ENCODE data around the gene SEZ6L2. TPM values are rescaled to one million over a fixed set of nuclear protein-coding genes. Genes with fewer than 3 reads are reported as not detected.
"Not testable (repeated sequence)": the region's sequence is repeated elsewhere in the genome, so short reads cannot be mapped to it uniquely, and the experiment has no call there.

Gene SEZ6L2
- total and polyA plus RNA-seq, 4 experiments from 2014 or later: 0.70 TPM; not detected in 3

GRCh38 chr16:29839822-29840221, 59.5 kb downstream of the SEZ6L2 start:
- Mint-ChIP-seq H3K36me3 (peaks cover 37 to 73% of the 10 kb centered on the region in 2 donors), H3K9me3 (no peaks in the 10 kb centered on the region), H3K4me1 (peaks cover 0 to 3% (median 0%) of the 10 kb centered on the region in 4 donors), H3K27ac (no peak overlapping the region), H3K27me3 (no peaks in the 10 kb centered on the region), H3K4me3 (no peak overlapping the region)
- ChIA-PET POLR2A (ENCODE audit: partially characterized antibody) (interaction anchor here (1.0 to 1.2 kb wide), 2 partner anchors 9 to 18 kb away, joined by 3 read pairs; no protein-coding TSS in a partner anchor), CTCF (ENCODE audit: partially characterized antibody) (interaction anchor here (0.9 to 3.1 kb wide), 4 partner anchors 9 to 140 kb away, joined by 4 to 18 read pairs (median 4); partner anchors contain the start of gene MVP)
- no peaks in the 10 kb centered on the region for H3K9me3 ChIP-seq (ENCODE audit: control insufficient read depth in 1 of 2, low read length in 2 of 2)
- H3K36me3 ChIP-seq (ENCODE audit: insufficient read depth, low read length): peaks cover 70% of the 10 kb centered on the region
- H3K4me1 ChIP-seq (ENCODE audit: insufficient read depth, low read length): no peaks in the 10 kb centered on the region
- no peaks in the 10 kb centered on the region for H3K27me3 ChIP-seq (ENCODE audit: insufficient read depth, low read length)
- H3K27ac ChIP-seq (ENCODE audit: low read depth, low read length): no peak overlapping the region
- no peak overlapping the region for H3K4me3 ChIP-seq (ENCODE audit: low read length in 2 of 2)
- no peak for DNase-seq
- intact Hi-C loops (cut with micrococcal nuclease): no loop called here

- no peaks in the 10 kb centered on the region for H3K9me3 ChIP-seq (ENCODE audit: control insufficient read depth in 1 of 2, low read length in 2 of 2)
- no peak overlapping the region for H3K4me3 Mint-ChIP-seq
- H3K27ac ChIP-seq (ENCODE audit: low read depth, low read length): no peak overlapping the region
- H3K27me3 Mint-ChIP-seq: no peaks in the 10 kb centered on the region
- H3K4me1 Mint-ChIP-seq: peaks cover 0 to 3% (median under 1%) of the 10 kb centered on the region in 4 donors
- H3K9me3 Mint-ChIP-seq: no peaks in the 10 kb centered on the region
- intact Hi-C loops (cut with micrococcal nuclease): no loop called here
- H3K36me3 ChIP-seq (ENCODE audit: insufficient read depth, low read length): peaks cover 68% of the 10 kb centered on the region
- ChIA-PET POLR2A (ENCODE audit: partially characterized antibody) (interaction anchor here (0.6 to 1.5 kb wide), 3 partner anchors 10 to 30 kb away, joined by 3 to 9 read pairs (median 3); no protein-coding TSS in a partner anchor), CTCF (ENCODE audit: partially characterized antibody) (interaction anchor here (1.0 to 3.1 kb wide), 2 partner anchors 8 to 11 kb away, joined by 3 to 18 read pairs; no protein-coding TSS in a partner anchor)
- DNase-seq: no peak
- H3K4me1 ChIP-seq (ENCODE audit: insufficient read depth, low read length): no peaks in the 10 kb centered on the region
- no peak overlapping the region for H3K4me3 ChIP-seq (ENCODE audit: low read length in 2 of 2)
- H3K27me3 ChIP-seq (ENCODE audit: insufficient read depth, low read length): no peaks in the 10 kb centered on the region
- no peak overlapping the region for H3K27ac Mint-ChIP-seq
- peaks cover 40 to 67% of the 10 kb centered on the region in 2 donors for H3K36me3 Mint-ChIP-seq
These were observed 61.5 kb downstream of the SEZ6L2 start for GRCh38 chr16:29837841-29838240.

- no peaks in the 10 kb centered on the region for H3K27me3 Mint-ChIP-seq
- H3K4me1 Mint-ChIP-seq: peaks cover 0 to 7% (median 5%) of the 10 kb centered on the region in 4 donors
- H3K36me3 ChIP-seq (ENCODE audit: insufficient read depth, low read length): peaks cover 62% of the 10 kb centered on the region
- no peaks in the 10 kb centered on the region for H3K27me3 ChIP-seq (ENCODE audit: insufficient read depth, low read length)
- peaks cover 41 to 65% of the 10 kb centered on the region in 2 donors for H3K36me3 Mint-ChIP-seq
- no peaks in the 10 kb centered on the region for H3K4me1 ChIP-seq (ENCODE audit: insufficient read depth, low read length)
- intact Hi-C loops (cut with micrococcal nuclease): no loop called here
- no peak overlapping the region for H3K4me3 Mint-ChIP-seq
- POLR2A ChIA-PET (ENCODE audit: partially characterized antibody): interaction anchor here (0.6 kb wide), 1 partner anchor 98 kb away, joined by 3 read pairs; no protein-coding TSS in a partner anchor
- CTCF ChIA-PET (ENCODE audit: partially characterized antibody): interaction anchor here (0.6 to 0.7 kb wide), 2 partner anchors 10 to 36 kb away, joined by 3 read pairs; no protein-coding TSS in a partner anchor
- H3K9me3 Mint-ChIP-seq: no peaks in the 10 kb centered on the region
- no peak overlapping the region for H3K4me3 ChIP-seq (ENCODE audit: low read length in 2 of 2)
- no peaks in the 10 kb centered on the region for H3K9me3 ChIP-seq (ENCODE audit: control insufficient read depth in 1 of 2, low read length in 2 of 2)
- peak in 1 of 5 donors; percentile 9 for DNase-seq
- H3K27ac ChIP-seq (ENCODE audit: low read depth, low read length): no peak overlapping the region
- H3K27ac Mint-ChIP-seq: no peak overlapping the region
These were observed 62.7 kb downstream of the SEZ6L2 start for GRCh38 chr16:29836623-29837022.

- H3K36me3 ChIP-seq (ENCODE audit: insufficient read depth, low read length): peaks cover 60% of the 10 kb centered on the region
- peaks cover 41 to 69% of the 10 kb centered on the region in 2 donors for H3K36me3 Mint-ChIP-seq
- H3K27me3 ChIP-seq (ENCODE audit: insufficient read depth, low read length): no peaks in the 10 kb centered on the region
- H3K4me1 Mint-ChIP-seq: peaks cover under 1 to 9% (median 6%) of the 10 kb centered on the region in 4 donors
- no peaks in the 10 kb centered on the region for H3K27me3 Mint-ChIP-seq
- POLR2A ChIA-PET (ENCODE audit: partially characterized antibody): interaction anchor here (0.7 to 3.4 kb wide), 2 partner anchors 12 to 75 kb away, joined by 3 to 11 read pairs; no protein-coding TSS in a partner anchor
- H3K9me3 Mint-ChIP-seq: no peaks in the 10 kb centered on the region
- H3K4me3 Mint-ChIP-seq: no peak overlapping the region
- no peak for DNase-seq
- CTCF ChIA-PET (ENCODE audit: partially characterized antibody): interaction anchor here (0.7 kb wide), 1 partner anchor 35 kb away, joined by 3 read pairs; no protein-coding TSS in a partner anchor
- peaks cover under 1% of the 10 kb centered on the region for H3K4me1 ChIP-seq (ENCODE audit: insufficient read depth, low read length)
- H3K27ac ChIP-seq (ENCODE audit: low read depth, low read length): no peak overlapping the region
- H3K4me3 ChIP-seq (ENCODE audit: low read length in 2 of 2): no peak overlapping the region
- H3K9me3 ChIP-seq (ENCODE audit: control insufficient read depth in 1 of 2, low read length in 2 of 2): no peaks in the 10 kb centered on the region
- intact Hi-C loops (cut with micrococcal nuclease): no loop called here
- peak overlapping the region in 2 of 7 donors; percentile 79 for H3K27ac Mint-ChIP-seq
These were observed 63.4 kb downstream of the SEZ6L2 start for GRCh38 chr16:29835926-29836325.

GRCh38 chr16:29834079-29834478, 65.3 kb downstream of the SEZ6L2 start:
- H3K27me3 Mint-ChIP-seq: no peaks in the 10 kb centered on the region
- H3K36me3 ChIP-seq (ENCODE audit: insufficient read depth, low read length): peaks cover 59% of the 10 kb centered on the region
- no peak overlapping the region for H3K4me3 ChIP-seq (ENCODE audit: low read length in 2 of 2)
- no peaks in the 10 kb centered on the region for H3K9me3 Mint-ChIP-seq
- no peaks in the 10 kb centered on the region for H3K27me3 ChIP-seq (ENCODE audit: insufficient read depth, low read length)
- ChIA-PET CTCF (ENCODE audit: partially characterized antibody) (interaction anchor here (0.7 to 1.5 kb wide), 4 partner anchors 11 to 133 kb away, joined by 3 to 11 read pairs (median 4); no protein-coding TSS in a partner anchor), POLR2A (ENCODE audit: partially characterized antibody) (interaction anchor here (0.6 to 3.4 kb wide), 5 partner anchors 13 to 631 kb away, joined by 4 to 11 read pairs (median 5); no protein-coding TSS in a partner anchor)
- H3K27ac ChIP-seq (ENCODE audit: low read depth, low read length): no peak overlapping the region
- no peaks in the 10 kb centered on the region for H3K9me3 ChIP-seq (ENCODE audit: control insufficient read depth in 1 of 2, low read length in 2 of 2)
- no peak overlapping the region for H3K4me3 Mint-ChIP-seq
- peaks cover 8 to 26% (median 14%) of the 10 kb centered on the region in 4 donors for H3K4me1 Mint-ChIP-seq
- H3K27ac Mint-ChIP-seq: peak overlapping the region in 3 of 7 donors; percentile 42 to 70 (median 65)
- H3K4me1 ChIP-seq (ENCODE audit: insufficient read depth, low read length): peaks cover 14% of the 10 kb centered on the region
- intact Hi-C loops (cut with micrococcal nuclease): no loop called here
- peak in 1 of 5 donors; percentile 17 for DNase-seq
- H3K36me3 Mint-ChIP-seq: peaks cover 37 to 60% of the 10 kb centered on the region in 2 donors

- ChIA-PET POLR2A (ENCODE audit: partially characterized antibody) (interaction anchor here (0.6 to 3.4 kb wide), 4 partner anchors 9 to 94 kb away, joined by 4 to 11 read pairs (median 5); no protein-coding TSS in a partner anchor), CTCF (ENCODE audit: partially characterized antibody) (interaction anchor here (0.9 to 1.7 kb wide), 4 partner anchors 15 to 133 kb away, joined by 3 to 4 read pairs (median 3); partner anchors contain the start of gene PAGR1)
- H3K4me1 Mint-ChIP-seq: peaks cover 8 to 34% (median 14%) of the 10 kb centered on the region in 4 donors
- peaks cover 35 to 52% of the 10 kb centered on the region in 2 donors for H3K36me3 Mint-ChIP-seq
- H3K27me3 ChIP-seq (ENCODE audit: insufficient read depth, low read length); H3K9me3 ChIP-seq (ENCODE audit: control insufficient read depth in 1 of 2, low read length in 2 of 2); H3K27me3 Mint-ChIP-seq; H3K4me3 Mint-ChIP-seq; H3K27ac ChIP-seq (ENCODE audit: low read depth, low read length); H3K9me3 Mint-ChIP-seq; DNase-seq; intact Hi-C loops (cut with micrococcal nuclease); H3K4me3 ChIP-seq (ENCODE audit: low read length in 2 of 2): not testable (repeated sequence)
- H3K36me3 ChIP-seq (ENCODE audit: insufficient read depth, low read length): peaks cover 52% of the 10 kb centered on the region
- H3K27ac Mint-ChIP-seq: peak overlapping the region in 1 of 7 donors; percentile 84
- H3K4me1 ChIP-seq (ENCODE audit: insufficient read depth, low read length): peaks cover 23% of the 10 kb centered on the region
These were observed 66.1 kb downstream of the SEZ6L2 start for GRCh38 chr16:29833219-29833618.

GRCh38 chr16:29831490-29831889, 67.9 kb downstream of the SEZ6L2 start:
- Mint-ChIP-seq H3K4me1 (peaks cover 18 to 46% (median 25%) of the 10 kb centered on the region in 4 donors), H3K27ac (peak overlapping the region in 4 of 7 donors; percentile 44 to 80 (median 76)), H3K4me3 (no peak overlapping the region), H3K9me3 (no peaks in the 10 kb centered on the region), H3K36me3 (peaks cover 25 to 41% of the 10 kb centered on the region in 2 donors), H3K27me3 (no peaks in the 10 kb centered on the region)
- Histone ChIP-seq H3K27me3 (ENCODE audit: insufficient read depth, low read length) (no peaks in the 10 kb centered on the region), H3K4me1 (ENCODE audit: insufficient read depth, low read length) (peaks cover 40% of the 10 kb centered on the region), H3K27ac (ENCODE audit: low read depth, low read length) (no peak overlapping the region), H3K4me3 (ENCODE audit: low read length in 2 of 2) (no peak overlapping the region), H3K36me3 (ENCODE audit: insufficient read depth, low read length) (peaks cover 42% of the 10 kb centered on the region), H3K9me3 (ENCODE audit: control insufficient read depth in 1 of 2, low read length in 2 of 2) (no peaks in the 10 kb centered on the region)
- CTCF ChIA-PET (ENCODE audit: partially characterized antibody): no interaction called here
- intact Hi-C loops (cut with micrococcal nuclease): no loop called here
- POLR2A ChIA-PET (ENCODE audit: partially characterized antibody): no interaction called here
- peak in 1 of 5 donors; percentile 2 for DNase-seq
